H9 (cell line): Measurements from ENCODE around the gene SPRTN. TPM values are rescaled to one million over a fixed set of nuclear protein-coding genes. Genes with fewer than 3 reads are reported as not detected.

Source experiments
- DNase-seq: peaks from one replicate; pipeline ENCODE4 v3.0.0-alpha.2; 2017
- H2AFZ ChIP-seq: one replicate; pipeline ENCODE4 v1.6.1; 2013; ENCODE audit warnings: mild to moderate bottlenecking, low read length, control low read depth, moderate library complexity
- H2AK5ac ChIP-seq: 2 replicates; pipeline ENCODE4 v1.6.1; 2013; ENCODE audit warnings: low read length, control low read depth, mixed read lengths; ENCODE audit not compliant: insufficient read length
- H2BK120ac ChIP-seq: one replicate; pipeline ENCODE4 v1.6.1; 2013; ENCODE audit warnings: low read depth, mild to moderate bottlenecking, low read length, control low read depth, inconsistent platforms; ENCODE audit not compliant: poor library complexity, severe bottlenecking
- H2BK12ac ChIP-seq: 2 replicates; pipeline ENCODE4 v1.6.1; 2013; ENCODE audit warnings: low read length, control low read depth, mixed read lengths, low read depth; ENCODE audit not compliant: insufficient read length
- H2BK15ac ChIP-seq: 2 replicates; pipeline ENCODE4 v1.6.1; 2013; ENCODE audit warnings: low read depth, low read length, control low read depth
- H2BK20ac ChIP-seq: one replicate; pipeline ENCODE4 v1.6.1; 2013; ENCODE audit warnings: low read depth, mild to moderate bottlenecking, low read length, control low read depth, inconsistent platforms; ENCODE audit not compliant: poor library complexity, severe bottlenecking
- H2BK5ac ChIP-seq: 2 replicates; pipeline ENCODE4 v1.6.1; 2013; ENCODE audit warnings: low read length, control low read depth, mixed read lengths; ENCODE audit not compliant: insufficient read length
- H3K14ac ChIP-seq: 2 replicates; pipeline ENCODE4 v1.6.1; 2013; ENCODE audit warnings: low read length, control low read depth; ENCODE audit not compliant: insufficient read depth
- H3K18ac ChIP-seq: 2 replicates; pipeline ENCODE4 v1.6.1; 2013; ENCODE audit warnings: low read depth, mild to moderate bottlenecking, mixed read lengths, low read length, control low read depth; ENCODE audit not compliant: insufficient read length
- H3K23ac ChIP-seq: 2 replicates; pipeline ENCODE4 v1.6.1; 2013; ENCODE audit warnings: low read length, control low read depth, mixed read lengths, low read depth; ENCODE audit not compliant: insufficient read length
- H3K23me2 ChIP-seq: 2 replicates; pipeline ENCODE4 v1.6.1; 2013; ENCODE audit warnings: low read depth, mild to moderate bottlenecking, mixed read lengths, low read length, control low read depth; ENCODE audit not compliant: insufficient read length, poor library complexity, severe bottlenecking
- H3K27ac ChIP-seq: 2 replicates; pipeline ENCODE4 v1.5.1; 2013; ENCODE audit warnings: low read length, control low read depth, mixed read lengths, low read depth; ENCODE audit not compliant: insufficient read length
- H3K27me3 ChIP-seq: 2 replicates; pipeline ENCODE4 v1.6.1; 2013; ENCODE audit warnings: low read length, control low read depth, inconsistent platforms; ENCODE audit not compliant: insufficient read depth
- H3K4ac ChIP-seq: 2 replicates; pipeline ENCODE4 v1.6.1; 2013; ENCODE audit warnings: low read depth, mild to moderate bottlenecking, control low read depth, inconsistent platforms, low read length, moderate library complexity
- H3K4me1 ChIP-seq: 2 replicates; pipeline ENCODE4 v1.6.1; 2013; ENCODE audit warnings: low read length, control low read depth, inconsistent platforms; ENCODE audit not compliant: insufficient read depth
- H3K4me2 ChIP-seq: 2 replicates; pipeline ENCODE4 v1.6.1; 2013; ENCODE audit warnings: low read length, control low read depth, mixed read lengths; ENCODE audit not compliant: insufficient read length, insufficient read depth
- H3K56ac ChIP-seq: 2 replicates; pipeline ENCODE4 v1.6.1; 2013; ENCODE audit warnings: low read depth, mild to moderate bottlenecking, mixed read lengths, low read length, control low read depth; ENCODE audit not compliant: insufficient read length
- H3K79me1 ChIP-seq: 2 replicates; pipeline ENCODE4 v1.6.1; 2013; ENCODE audit warnings: low read depth, mild to moderate bottlenecking, moderate library complexity, low read length, control low read depth, inconsistent platforms; ENCODE audit not compliant: insufficient read depth, poor library complexity, severe bottlenecking
- H3K79me2 ChIP-seq: 2 replicates; pipeline ENCODE4 v1.6.1; 2013; ENCODE audit warnings: low read length, control low read depth, inconsistent platforms; ENCODE audit not compliant: insufficient read depth
- H3K9ac ChIP-seq: 2 replicates; pipeline ENCODE4 v1.6.1; 2013; ENCODE audit warnings: low read length, control low read depth, mixed read lengths; ENCODE audit not compliant: insufficient read length; ENCODE audit errors: extremely low read depth
- H3K9me3 ChIP-seq: one replicate; pipeline ENCODE4 v1.6.1; 2013; ENCODE audit warnings: low read depth, low read length, inconsistent platforms; ENCODE audit not compliant: control insufficient read depth
- H3T11ph ChIP-seq: one replicate; pipeline ENCODE4 v1.6.1; 2013; ENCODE audit warnings: mild to moderate bottlenecking, low read length, control low read depth, inconsistent platforms
- H4K20me1 ChIP-seq: one replicate; pipeline ENCODE4 v1.6.1; 2013; ENCODE audit not compliant: control insufficient read depth, insufficient read length, insufficient read depth
- H4K5ac ChIP-seq: 2 replicates; pipeline ENCODE4 v1.6.1; 2013; ENCODE audit warnings: low read depth, mild to moderate bottlenecking, mixed read lengths, low read length, control low read depth; ENCODE audit not compliant: insufficient read length
- H4K8ac ChIP-seq: replicated peaks from 2 replicates; pipeline ENCODE4 v1.6.1; 2013; ENCODE audit warnings: low read length, control low read depth, mixed read lengths, low read depth; ENCODE audit not compliant: insufficient read length
- H4K91ac ChIP-seq: 2 replicates; pipeline ENCODE4 v1.6.1; 2013; ENCODE audit warnings: low read depth, mild to moderate bottlenecking, moderate library complexity, mixed read lengths, low read length, control low read depth; ENCODE audit not compliant: insufficient read length
- H3K27ac Mint-ChIP-seq, 3 experiments: 2 replicates in 2 of 3; 3 replicates in 1 of 3; pipeline ENCODE4 v1.8.0; 2020 to 2021; ENCODE audit warnings: mixed read lengths in 3 of 3, mild to moderate bottlenecking in 1 of 3, moderate library complexity in 1 of 3
- H3K27me3 Mint-ChIP-seq: 2 replicates; pipeline ENCODE4 v1.8.0; 2021; ENCODE audit warnings: low read depth, mild to moderate bottlenecking, moderate library complexity, mixed read lengths
- H3K36me3 Mint-ChIP-seq, 3 experiments: 2 replicates in 2 of 3; 3 replicates in 1 of 3; pipeline ENCODE4 v1.8.0; 2020 to 2021; ENCODE audit warnings: low read depth in 3 of 3, mixed read lengths in 3 of 3; ENCODE audit not compliant: insufficient read depth in 1 of 3
- H3K4me1 Mint-ChIP-seq, 2 experiments: 2 replicates each; pipeline ENCODE4 v1.8.0; 2020; ENCODE audit warnings: mixed read lengths in 2 of 2
- H3K4me3 Mint-ChIP-seq, 2 experiments: 2 replicates in 1 of 2; 3 replicates in 1 of 2; pipeline ENCODE4 v1.8.0; 2020 to 2021; ENCODE audit warnings: mild to moderate bottlenecking in 2 of 2, mixed read lengths in 2 of 2, moderate library complexity in 1 of 2
- H3K9me3 Mint-ChIP-seq, 2 experiments: 2 replicates in 1 of 2; 3 replicates in 1 of 2; pipeline ENCODE4 v1.8.0; 2020; ENCODE audit warnings: mild to moderate bottlenecking in 2 of 2, mixed read lengths in 2 of 2, moderate library complexity in 1 of 2
- WGBS: extraction: QIAGEN DNeasy Blood & Tissue Kit; methylation state at CpG from one replicate; pipeline ENCODE4 v1.1.7; 2013; ENCODE audit warnings: missing lambda C conversion rate, low lambda C conversion rate, mixed read lengths; ENCODE audit not compliant: insufficient read length; ENCODE audit errors: extremely low coverage; 5-methylcytosine and 5-hydroxymethylcytosine counted together
- total RNA-seq: library from RNA; stranded (reverse); gene quantifications from 2 replicates; pipeline ENCODE4 v1.2.1, GENCODE V29; 2021
- TF ChIP-seq, protein P1 (sequence below): fragments of 200-600 bp; sonication (generic); conservative IDR thresholded peaks from 3 replicates; pipeline ENCODE4 v1.8.0; 2021; ENCODE audit warnings: antibody characterized with exemption, mild to moderate bottlenecking

The SPRTN gene
- total RNA-seq, 1 experiment from 2014 or later, result 14.8 TPM

DNA sequence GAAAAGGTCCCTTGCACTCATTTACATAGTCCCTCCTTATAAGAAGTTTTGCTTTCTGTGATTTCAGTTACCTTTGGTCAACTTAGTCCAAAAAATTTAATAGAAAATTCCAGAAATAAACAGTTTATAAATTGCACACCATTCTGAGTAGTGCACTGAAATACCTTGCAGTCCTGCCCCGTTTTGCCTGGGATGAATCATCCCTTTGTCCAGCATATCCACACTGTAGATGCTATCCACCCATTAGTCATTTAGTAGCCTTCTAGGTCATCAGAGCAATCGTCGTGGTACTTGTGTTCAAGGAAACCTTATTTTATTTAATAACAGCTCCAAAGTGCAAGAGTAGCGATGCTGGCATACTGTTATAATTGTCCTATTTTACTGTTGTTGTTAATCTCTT, 38.0 kb downstream of the SPRTN start:
- no peak overlapping the region for H3K18ac ChIP-seq
- no CpG with 5 or more reads among the region's 4 CpGs for WGBS
- no peak overlapping the region for H2AK5ac ChIP-seq
- no peaks in the 10 kb centered on the region for H4K20me1 ChIP-seq
- H3K9me3 ChIP-seq, result no peaks in the 10 kb centered on the region
- H3K23ac ChIP-seq, result no peak overlapping the region
- no peak overlapping the region for H2BK120ac ChIP-seq
- no peak for DNase-seq
- no peak overlapping the region for H2AFZ ChIP-seq
- H4K5ac ChIP-seq, result no peak overlapping the region
- H3K79me1 ChIP-seq, result no peaks in the 10 kb centered on the region
- no peak overlapping the region for H3K4me2 ChIP-seq
- no peaks in the 10 kb centered on the region for H3K79me2 ChIP-seq
- H3K56ac ChIP-seq, result no peak overlapping the region
- H3K4me1 ChIP-seq, result no peaks in the 10 kb centered on the region
- H3K27me3 ChIP-seq, result no peaks in the 10 kb centered on the region
- H3K4ac ChIP-seq, result no peak overlapping the region
- H3T11ph ChIP-seq, result no peak overlapping the region
- Mint-ChIP-seq H3K27ac (no peak overlapping the region), H3K4me1 (peaks cover 11 to 16% of the 10 kb centered on the region in 2 experiments), H3K9me3 (no peaks in the 10 kb centered on the region), H3K27me3 (no peaks in the 10 kb centered on the region), H3K4me3 (no peak overlapping the region), H3K36me3 (no peaks in the 10 kb centered on the region)
- H2BK12ac ChIP-seq, result no peak overlapping the region
- TF ChIP-seq, protein P1, sequence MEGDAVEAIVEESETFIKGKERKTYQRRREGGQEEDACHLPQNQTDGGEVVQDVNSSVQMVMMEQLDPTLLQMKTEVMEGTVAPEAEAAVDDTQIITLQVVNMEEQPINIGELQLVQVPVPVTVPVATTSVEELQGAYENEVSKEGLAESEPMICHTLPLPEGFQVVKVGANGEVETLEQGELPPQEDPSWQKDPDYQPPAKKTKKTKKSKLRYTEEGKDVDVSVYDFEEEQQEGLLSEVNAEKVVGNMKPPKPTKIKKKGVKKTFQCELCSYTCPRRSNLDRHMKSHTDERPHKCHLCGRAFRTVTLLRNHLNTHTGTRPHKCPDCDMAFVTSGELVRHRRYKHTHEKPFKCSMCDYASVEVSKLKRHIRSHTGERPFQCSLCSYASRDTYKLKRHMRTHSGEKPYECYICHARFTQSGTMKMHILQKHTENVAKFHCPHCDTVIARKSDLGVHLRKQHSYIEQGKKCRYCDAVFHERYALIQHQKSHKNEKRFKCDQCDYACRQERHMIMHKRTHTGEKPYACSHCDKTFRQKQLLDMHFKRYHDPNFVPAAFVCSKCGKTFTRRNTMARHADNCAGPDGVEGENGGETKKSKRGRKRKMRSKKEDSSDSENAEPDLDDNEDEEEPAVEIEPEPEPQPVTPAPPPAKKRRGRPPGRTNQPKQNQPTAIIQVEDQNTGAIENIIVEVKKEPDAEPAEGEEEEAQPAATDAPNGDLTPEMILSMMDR, result no peak
- no peaks in the 10 kb centered on the region for H3K23me2 ChIP-seq
- no peak overlapping the region for H3K14ac ChIP-seq
- H2BK15ac ChIP-seq, result no peak overlapping the region
- no peak overlapping the region for H3K27ac ChIP-seq
- no peak overlapping the region for H2BK20ac ChIP-seq
- no peak overlapping the region for H3K9ac ChIP-seq
- no peak overlapping the region for H4K91ac ChIP-seq
- no peak overlapping the region for H4K8ac ChIP-seq
- no peak overlapping the region for H2BK5ac ChIP-seq
